ENCODE results near the gene KCTD2. TPM values are rescaled to one million over a fixed set of nuclear protein-coding genes. Genes with fewer than 3 reads are reported as not detected.
A peak's percentile ranks its signal among the peaks of the same experiment; 100 is the strongest.
"Not testable (repeated sequence)": the region's sequence is repeated elsewhere in the genome, so short reads cannot be mapped to it uniquely, and the experiment has no call there.

KCTD2 gene
- total RNA-seq, 1 donor from 2014 or later: 17.1 TPM

- no peak overlapping the region for H3K27ac ChIP-seq (ENCODE audit: low read depth, low read length)
- H3K4me3 Mint-ChIP-seq (ENCODE audit: unreplicated experiment): peak overlapping the region; percentile 20
- no peak for FAIRE-seq
These were observed 20.8 kb downstream of the KCTD2 start for GRCh38 chr17:75067856-75068255.

DNA sequence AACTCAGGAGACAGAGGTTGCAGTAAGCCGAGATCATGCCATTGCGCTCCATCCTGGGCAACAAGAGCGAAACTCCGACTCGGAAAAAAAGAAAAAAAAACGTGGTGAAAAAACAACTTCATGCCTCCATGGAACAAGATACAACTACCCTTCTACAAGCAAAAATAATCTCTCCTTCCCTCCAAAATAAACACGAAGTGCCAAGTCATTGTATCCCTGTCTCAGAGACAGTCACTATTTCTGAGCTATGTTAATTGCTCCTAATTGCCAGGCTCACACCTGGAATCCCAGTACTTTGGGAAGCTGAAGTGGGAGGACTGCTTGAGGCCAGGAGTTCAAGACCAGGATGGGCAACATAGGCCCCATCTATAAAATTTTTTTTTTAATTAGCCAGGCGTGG is 21.7 kb downstream of the KCTD2 start:
- Mint-ChIP-seq H3K36me3 (ENCODE audit: low read depth, unreplicated experiment) (peaks cover 16% of the 10 kb centered on the region), H3K27me3 (ENCODE audit: low read depth, unreplicated experiment) (no peaks in the 10 kb centered on the region), H3K27ac (ENCODE audit: unreplicated experiment) (no peak overlapping the region), H3K4me3 (ENCODE audit: unreplicated experiment) (no peak overlapping the region), H3K4me1 (ENCODE audit: low read depth, unreplicated experiment) (peaks cover 9% of the 10 kb centered on the region), H3K9me3 (ENCODE audit: unreplicated experiment) (no peaks in the 10 kb centered on the region)
- Histone ChIP-seq H3K36me3 (ENCODE audit: insufficient read depth, low read length) (peaks cover under 1% of the 10 kb centered on the region), H3K9ac (ENCODE audit: low read length) (no peak overlapping the region), H4K20me1 (ENCODE audit: insufficient read depth, low read length) (no peaks in the 10 kb centered on the region), H3K79me2 (ENCODE audit: insufficient read depth, low read length) (no peaks in the 10 kb centered on the region), H3K27ac (ENCODE audit: low read depth, low read length) (no peak overlapping the region), H2AFZ (ENCODE audit: low read depth, low read length) (no peak overlapping the region), H3K4me2 (ENCODE audit: low read length) (no peak overlapping the region), H3K9me3 (ENCODE audit: insufficient read depth, low read depth, low read length) (no peaks in the 10 kb centered on the region), H3K4me1 (ENCODE audit: insufficient read depth, low read length) (peaks cover 5% of the 10 kb centered on the region), H3K27me3 (ENCODE audit: insufficient read depth, low read length) (no peaks in the 10 kb centered on the region), H3K4me3 (ENCODE audit: insufficient read depth, low read depth, low read length) (no peak overlapping the region)
- FAIRE-seq (no peak), DNase-seq (ENCODE audit: low read depth) (no peak)
- TF ChIP-seq EZH2 (IDR thresholded peaks at IDR 0.05; ENCODE audit: insufficient read depth, low read length): no peak
- TF ChIP-seq CTCF (IDR thresholded peaks at IDR 0.05; ENCODE audit: insufficient read depth, low read depth, low read length): no peak

More at GRCh38 chr17:75067856-75068255, 20.8 kb downstream of the KCTD2 start:
- Histone ChIP-seq H3K79me2 (ENCODE audit: insufficient read depth, low read length) (no peaks in the 10 kb centered on the region), H3K9ac (ENCODE audit: low read length) (no peak overlapping the region), H3K36me3 (ENCODE audit: insufficient read depth, low read length) (peaks cover 8% of the 10 kb centered on the region), H3K27me3 (ENCODE audit: insufficient read depth, low read length) (no peaks in the 10 kb centered on the region), H3K4me1 (ENCODE audit: insufficient read depth, low read length) (peaks cover 5% of the 10 kb centered on the region), H3K4me2 (ENCODE audit: low read length) (no peak overlapping the region), H3K4me3 (ENCODE audit: insufficient read depth, low read depth, low read length) (no peak overlapping the region), H3K9me3 (ENCODE audit: insufficient read depth, low read depth, low read length) (no peaks in the 10 kb centered on the region), H2AFZ (ENCODE audit: low read depth, low read length) (no peak overlapping the region), H4K20me1 (ENCODE audit: insufficient read depth, low read length) (no peaks in the 10 kb centered on the region)
- DNase-seq (ENCODE audit: low read depth): no peak
- Mint-ChIP-seq H3K27me3 (ENCODE audit: low read depth, unreplicated experiment) (no peaks in the 10 kb centered on the region), H3K27ac (ENCODE audit: unreplicated experiment) (no peak overlapping the region), H3K4me1 (ENCODE audit: low read depth, unreplicated experiment) (peaks cover 9% of the 10 kb centered on the region), H3K36me3 (ENCODE audit: low read depth, unreplicated experiment) (peaks cover 21% of the 10 kb centered on the region), H3K9me3 (ENCODE audit: unreplicated experiment) (no peaks in the 10 kb centered on the region)
- no peak for TF ChIP-seq CTCF (IDR thresholded peaks at IDR 0.05; ENCODE audit: insufficient read depth, low read depth, low read length)
- no peak for TF ChIP-seq EZH2 (IDR thresholded peaks at IDR 0.05; ENCODE audit: insufficient read depth, low read length)

DNA sequence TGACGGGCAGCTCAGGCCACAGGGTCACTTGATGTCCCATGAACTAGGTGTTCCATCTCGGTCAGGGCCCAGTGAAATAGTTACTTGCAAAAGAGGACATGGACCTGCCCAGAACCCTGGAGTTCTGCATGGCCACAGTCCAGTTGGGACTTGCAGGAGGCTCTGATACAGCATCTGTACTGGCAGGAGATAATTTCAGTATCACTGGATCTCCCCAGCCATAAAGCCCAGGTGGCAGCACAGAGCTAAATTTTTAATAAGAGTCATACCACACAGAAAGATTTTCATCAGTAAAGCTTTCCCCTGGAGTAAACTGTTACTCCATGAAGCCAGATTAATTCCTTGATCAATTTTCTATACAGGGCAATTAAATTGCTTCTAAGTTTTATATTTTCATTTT is 22.8 kb downstream of the KCTD2 start:
- no peak overlapping the region for H3K4me3 Mint-ChIP-seq (ENCODE audit: unreplicated experiment)
- Histone ChIP-seq H4K20me1 (ENCODE audit: insufficient read depth, low read length) (no peaks in the 10 kb centered on the region), H3K9ac (ENCODE audit: low read length) (no peak overlapping the region), H3K4me1 (ENCODE audit: insufficient read depth, low read length) (peaks cover 5% of the 10 kb centered on the region), H3K4me2 (ENCODE audit: low read length) (no peak overlapping the region), H3K79me2 (ENCODE audit: insufficient read depth, low read length) (no peaks in the 10 kb centered on the region), H2AFZ (ENCODE audit: low read depth, low read length) (no peak overlapping the region), H3K4me3 (ENCODE audit: insufficient read depth, low read depth, low read length) (no peak overlapping the region), H3K27ac (ENCODE audit: low read depth, low read length) (no peak overlapping the region), H3K27me3 (ENCODE audit: insufficient read depth, low read length) (no peaks in the 10 kb centered on the region), H3K9me3 (ENCODE audit: insufficient read depth, low read depth, low read length) (no peaks in the 10 kb centered on the region), H3K36me3 (ENCODE audit: insufficient read depth, low read length) (no peaks in the 10 kb centered on the region)
- peaks cover 7% of the 10 kb centered on the region for H3K36me3 Mint-ChIP-seq (ENCODE audit: low read depth, unreplicated experiment)
- DNase-seq (ENCODE audit: low read depth): no peak
- no peak overlapping the region for H3K27ac Mint-ChIP-seq (ENCODE audit: unreplicated experiment)
- no peak for FAIRE-seq
- H3K27me3 Mint-ChIP-seq (ENCODE audit: low read depth, unreplicated experiment): peaks cover under 1% of the 10 kb centered on the region
- H3K9me3 Mint-ChIP-seq (ENCODE audit: unreplicated experiment): no peaks in the 10 kb centered on the region
- TF ChIP-seq CTCF (IDR thresholded peaks at IDR 0.05; ENCODE audit: insufficient read depth, low read depth, low read length) (peak; percentile 34), EZH2 (IDR thresholded peaks at IDR 0.05; ENCODE audit: insufficient read depth, low read length) (no peak)
- H3K4me1 Mint-ChIP-seq (ENCODE audit: low read depth, unreplicated experiment): peaks cover 9% of the 10 kb centered on the region

DNA sequence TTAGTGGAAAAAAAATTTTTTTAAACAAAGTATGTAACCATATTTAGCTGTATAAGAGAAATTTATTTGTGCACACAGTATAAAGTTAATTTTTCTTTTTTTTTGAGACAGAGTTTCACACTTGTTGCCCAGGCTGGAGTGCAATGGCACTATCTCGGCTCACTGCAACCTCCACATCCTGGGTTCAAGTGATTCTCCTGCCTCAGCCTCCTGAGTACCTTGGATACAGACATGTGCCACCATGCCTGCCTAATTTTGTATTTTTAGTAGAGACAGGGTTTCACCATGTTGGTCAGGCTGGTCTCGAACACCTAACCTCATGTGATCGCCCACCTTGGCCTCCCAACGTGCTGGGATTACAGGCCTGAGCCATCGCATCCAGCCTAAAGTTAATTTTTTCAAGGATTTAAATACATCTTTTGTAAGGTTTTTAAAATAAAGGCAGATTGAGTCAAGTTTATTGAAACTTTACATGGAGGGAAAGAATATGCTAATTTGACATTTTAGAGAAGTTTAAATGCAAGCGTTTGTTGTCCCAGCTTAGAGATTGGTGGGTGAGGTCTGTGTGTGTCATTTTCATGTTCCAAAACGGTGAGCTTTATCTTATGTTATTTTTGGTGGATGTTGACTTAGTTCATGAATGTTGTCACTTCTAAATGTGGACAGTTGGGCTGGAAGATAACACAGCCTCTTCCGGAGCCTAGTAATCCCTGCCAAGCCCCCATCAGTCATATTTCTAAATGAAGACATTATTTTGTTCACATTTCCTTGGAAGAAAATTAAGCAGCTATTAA is 24.6 kb downstream of the KCTD2 start:
- H3K27ac ChIP-seq (ENCODE audit: low read depth, low read length); H3K27me3 Mint-ChIP-seq (ENCODE audit: low read depth, unreplicated experiment); H3K9ac ChIP-seq (ENCODE audit: low read length); H3K36me3 Mint-ChIP-seq (ENCODE audit: low read depth, unreplicated experiment); DNase-seq (ENCODE audit: low read depth); H3K36me3 ChIP-seq (ENCODE audit: insufficient read depth, low read length); H3K79me2 ChIP-seq (ENCODE audit: insufficient read depth, low read length); H3K4me1 Mint-ChIP-seq (ENCODE audit: low read depth, unreplicated experiment); H3K4me3 ChIP-seq (ENCODE audit: insufficient read depth, low read depth, low read length); H3K27me3 ChIP-seq (ENCODE audit: insufficient read depth, low read length); H3K9me3 ChIP-seq (ENCODE audit: insufficient read depth, low read depth, low read length); FAIRE-seq; H2AFZ ChIP-seq (ENCODE audit: low read depth, low read length); H4K20me1 ChIP-seq (ENCODE audit: insufficient read depth, low read length); H3K4me2 ChIP-seq (ENCODE audit: low read length); H3K27ac Mint-ChIP-seq (ENCODE audit: unreplicated experiment); H3K4me3 Mint-ChIP-seq (ENCODE audit: unreplicated experiment); H3K4me1 ChIP-seq (ENCODE audit: insufficient read depth, low read length); H3K9me3 Mint-ChIP-seq (ENCODE audit: unreplicated experiment): not testable (repeated sequence)
